Retinal pigment epithelial cell (primary cell): ENCODE results near the gene COX10.

Experiments
- DNase-seq: peaks from one replicate; pipeline ENCODE4 v3.0.0-alpha.2; 2010; ENCODE audit warnings: low read depth
- H3K4me3 ChIP-seq: 2 replicates; pipeline ENCODE4 v1.5.1; 2011; ENCODE audit warnings: mild to moderate bottlenecking, low read length, control low read depth, moderate library complexity
- TF ChIP-seq, protein P1 (sequence below): conservative IDR thresholded peaks from 2 replicates; pipeline ENCODE4 v1.5.1; 2011; ENCODE audit warnings: low read depth, low read length, control low read depth, inconsistent platforms

The COX10 gene

GRCh38 chr17:14044702-14045101 is 24.6 kb upstream of the COX10 start:
- TF ChIP-seq, protein P1, sequence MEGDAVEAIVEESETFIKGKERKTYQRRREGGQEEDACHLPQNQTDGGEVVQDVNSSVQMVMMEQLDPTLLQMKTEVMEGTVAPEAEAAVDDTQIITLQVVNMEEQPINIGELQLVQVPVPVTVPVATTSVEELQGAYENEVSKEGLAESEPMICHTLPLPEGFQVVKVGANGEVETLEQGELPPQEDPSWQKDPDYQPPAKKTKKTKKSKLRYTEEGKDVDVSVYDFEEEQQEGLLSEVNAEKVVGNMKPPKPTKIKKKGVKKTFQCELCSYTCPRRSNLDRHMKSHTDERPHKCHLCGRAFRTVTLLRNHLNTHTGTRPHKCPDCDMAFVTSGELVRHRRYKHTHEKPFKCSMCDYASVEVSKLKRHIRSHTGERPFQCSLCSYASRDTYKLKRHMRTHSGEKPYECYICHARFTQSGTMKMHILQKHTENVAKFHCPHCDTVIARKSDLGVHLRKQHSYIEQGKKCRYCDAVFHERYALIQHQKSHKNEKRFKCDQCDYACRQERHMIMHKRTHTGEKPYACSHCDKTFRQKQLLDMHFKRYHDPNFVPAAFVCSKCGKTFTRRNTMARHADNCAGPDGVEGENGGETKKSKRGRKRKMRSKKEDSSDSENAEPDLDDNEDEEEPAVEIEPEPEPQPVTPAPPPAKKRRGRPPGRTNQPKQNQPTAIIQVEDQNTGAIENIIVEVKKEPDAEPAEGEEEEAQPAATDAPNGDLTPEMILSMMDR, result no peak
- DNase-seq, result no peak
- no peak overlapping the region for H3K4me3 ChIP-seq

DNA sequence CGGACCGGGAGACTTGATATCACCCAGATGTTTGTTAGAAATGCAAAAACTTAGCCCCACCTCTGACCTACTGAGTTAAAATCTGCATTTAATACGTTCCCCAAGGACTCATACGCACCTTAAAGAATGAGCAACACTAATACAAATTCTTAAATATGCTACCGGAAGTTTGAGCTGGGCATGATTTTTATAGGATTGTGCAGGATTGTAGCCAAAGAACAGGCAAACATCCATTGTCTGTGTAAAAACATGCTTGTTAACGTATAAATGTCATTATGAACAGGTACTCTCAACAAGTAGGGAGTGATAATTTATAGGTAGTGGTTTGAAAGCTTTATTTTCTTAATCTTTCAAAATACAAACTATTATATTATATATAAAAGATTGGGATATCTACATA is 22.3 kb upstream of the COX10 start:
- TF ChIP-seq, protein P1, result no peak
- DNase-seq, result no peak
- H3K4me3 ChIP-seq, result no peak overlapping the region

DNA sequence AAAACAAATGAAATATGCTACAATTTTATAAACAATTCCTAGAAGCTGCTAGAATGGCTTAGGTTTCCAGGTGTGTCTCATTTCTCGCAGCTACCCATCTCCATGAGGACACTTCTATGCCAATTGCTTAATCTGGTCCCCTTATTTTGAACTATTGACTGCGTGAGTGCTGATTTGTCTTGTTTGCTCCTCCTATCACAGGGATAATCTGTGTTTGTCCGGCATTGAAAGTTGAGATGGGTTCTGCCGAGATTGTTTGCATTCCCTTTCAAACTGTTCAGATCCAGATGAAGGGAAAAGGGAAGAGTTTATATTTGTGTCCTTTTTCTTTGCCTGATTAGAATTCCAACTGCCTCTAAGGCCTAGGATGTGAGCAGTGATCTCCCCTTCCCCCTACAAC is 21.7 kb upstream of the COX10 start:
- DNase-seq, result no peak
- TF ChIP-seq, protein P1, result no peak
- H3K4me3 ChIP-seq, result no peak overlapping the region

- H3K4me3 ChIP-seq, result no peak overlapping the region
- TF ChIP-seq, protein P1, result peak; percentile 54
- DNase-seq, result no peak
Observed at GRCh38 chr17:14048169-14048568, 21.1 kb upstream of the COX10 start.

DNA sequence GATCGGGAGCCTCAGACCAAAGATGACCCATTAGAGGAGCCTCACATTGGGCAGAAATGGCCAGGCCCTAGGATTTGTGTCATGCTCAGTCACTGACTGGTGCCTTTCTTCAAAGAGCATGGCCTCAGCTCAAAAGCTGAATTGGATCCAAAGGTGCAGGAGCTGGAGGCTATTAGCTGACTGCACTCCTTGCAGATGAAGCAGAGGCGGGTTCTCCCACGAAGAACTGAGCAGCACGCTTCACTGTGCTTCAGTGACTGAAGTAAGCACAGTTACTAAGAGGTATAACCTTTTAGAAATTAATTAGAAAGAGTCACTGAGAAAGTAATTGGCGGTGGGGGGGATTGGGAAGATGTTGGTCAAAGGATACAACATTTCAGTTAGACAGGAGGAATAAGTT is 18.7 kb upstream of the COX10 start:
- H3K4me3 ChIP-seq, result no peak overlapping the region
- DNase-seq, result no peak
- TF ChIP-seq, protein P1, result no peak

GRCh38 chr17:14051692-14052091 is 17.6 kb upstream of the COX10 start:
- no peak for DNase-seq
- TF ChIP-seq, protein P1, result no peak

DNA sequence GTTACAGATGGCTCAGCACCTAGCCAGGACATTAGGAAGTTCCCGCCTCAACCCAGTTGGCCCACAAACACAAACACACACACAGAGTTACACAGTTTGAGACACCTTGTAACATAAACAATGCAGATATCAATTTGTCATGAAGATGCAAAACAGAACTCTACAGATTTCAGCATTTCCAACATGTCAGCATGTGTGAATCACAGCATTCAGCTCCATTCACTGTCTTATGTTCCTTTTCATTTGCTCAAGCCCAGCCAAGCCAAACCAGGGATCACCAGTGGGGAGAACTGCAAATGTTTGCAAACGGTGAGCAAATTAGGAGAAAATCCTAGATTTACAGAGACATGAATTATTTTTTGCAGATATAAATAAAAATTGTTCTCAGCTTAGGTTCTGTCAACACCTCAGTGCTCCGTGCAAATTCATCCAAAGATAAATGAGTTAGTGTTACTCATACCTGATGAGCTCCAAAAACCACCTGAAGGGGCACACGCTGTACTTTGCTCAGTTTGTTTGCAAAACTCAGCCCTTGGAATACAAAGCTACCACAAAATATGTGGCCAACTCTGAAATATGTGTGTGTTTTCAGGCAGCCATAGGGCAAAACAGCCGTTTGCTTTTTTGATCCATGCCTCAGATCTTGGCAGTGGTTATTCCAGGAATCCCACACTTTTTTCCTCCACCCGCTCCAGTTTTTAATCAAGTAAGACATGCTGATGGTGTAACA is 16.3 kb upstream of the COX10 start:
- no peak for DNase-seq
- TF ChIP-seq, protein P1, result no peak
- H3K4me3 ChIP-seq, result no peak overlapping the region

More at GRCh38 chr17:14051692-14052091, 17.6 kb upstream of the COX10 start:
- H3K4me3 ChIP-seq, result no peak overlapping the region
